ENCODE measurements around the gene CHAC1.
A peak's percentile ranks its signal among the peaks of the same experiment; 100 is the strongest.

CHAC1 gene, protein sequence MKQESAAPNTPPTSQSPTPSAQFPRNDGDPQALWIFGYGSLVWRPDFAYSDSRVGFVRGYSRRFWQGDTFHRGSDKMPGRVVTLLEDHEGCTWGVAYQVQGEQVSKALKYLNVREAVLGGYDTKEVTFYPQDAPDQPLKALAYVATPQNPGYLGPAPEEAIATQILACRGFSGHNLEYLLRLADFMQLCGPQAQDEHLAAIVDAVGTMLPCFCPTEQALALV

GRCh38 chr15:40952901-40953712 is at the start of gene CHAC1:
Gene CHAC1 (plus strand): TSS chr15:40953471. CDS start chr15:40953584, 113 bp downstream.
- peak; percentile 82 to 87 for DNase-seq (ENCODE audit: low read depth in 2 of 2)

GRCh38 chr15:40904552-40905201 is 48.6 kb upstream of the CHAC1 start:
- DNase-seq (ENCODE audit: low read depth in 2 of 2), result no peak

- peak; percentile 53 to 62 for DNase-seq (ENCODE audit: low read depth in 2 of 2)
These were observed 46.9 kb upstream of the CHAC1 start for GRCh38 chr15:40906091-40906990.

GRCh38 chr15:40906991-40907802 is 46.1 kb upstream of the CHAC1 start:
- no peak for DNase-seq (ENCODE audit: low read depth in 2 of 2)

DNA sequence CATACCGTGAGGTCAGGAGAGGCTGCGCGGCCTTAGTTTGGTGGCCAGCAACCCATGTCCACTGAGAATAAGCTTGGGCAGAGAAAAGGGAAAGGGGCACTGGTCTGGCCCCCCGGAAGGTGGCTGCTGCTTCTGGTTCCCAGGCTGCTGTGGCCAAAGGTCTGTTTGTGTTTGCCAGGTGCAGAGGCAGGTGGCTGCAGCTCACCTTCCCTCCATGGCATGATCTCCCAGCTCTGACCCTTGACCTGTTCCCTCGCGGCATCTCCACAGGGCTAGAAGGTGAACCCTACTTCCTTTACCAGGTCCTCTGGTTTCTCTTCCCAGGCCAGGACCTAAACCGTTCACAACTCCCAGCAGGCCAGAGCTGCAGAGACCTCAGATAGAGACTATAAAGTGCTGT is 45.2 kb upstream of the CHAC1 start:
- DNase-seq (ENCODE audit: low read depth in 2 of 2), result no peak

GRCh38 chr15:40909662-40910630 is 43.3 kb upstream of the CHAC1 start:
- DNase-seq (ENCODE audit: low read depth in 2 of 2), result no peak

- DNase-seq (ENCODE audit: low read depth in 2 of 2), result no peak
These were observed 42.1 kb upstream of the CHAC1 start for GRCh38 chr15:40911141-40911540.

DNA sequence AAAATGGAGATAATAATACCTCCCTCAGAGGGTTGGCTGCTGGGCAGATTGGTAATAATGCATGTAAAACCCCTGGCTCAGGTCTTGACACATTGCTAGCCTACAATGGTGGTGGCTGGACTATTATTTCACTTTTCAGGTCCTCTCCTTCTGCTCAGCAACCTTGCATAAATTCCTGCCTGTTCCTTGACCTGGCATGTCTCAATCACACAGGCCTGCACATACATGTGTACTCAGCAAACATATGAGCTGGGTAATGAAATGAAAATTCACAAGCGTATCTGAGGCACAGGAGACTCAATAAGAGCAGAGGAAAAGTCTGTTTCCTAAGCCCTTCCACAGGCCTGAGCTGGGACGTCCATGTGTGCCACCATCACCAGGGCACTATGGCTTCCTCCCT is 41.6 kb upstream of the CHAC1 start:
- no peak for DNase-seq (ENCODE audit: low read depth in 2 of 2)

- DNase-seq (ENCODE audit: low read depth in 2 of 2), result no peak
These were observed 40.8 kb upstream of the CHAC1 start for GRCh38 chr15:40912478-40912877.

DNA sequence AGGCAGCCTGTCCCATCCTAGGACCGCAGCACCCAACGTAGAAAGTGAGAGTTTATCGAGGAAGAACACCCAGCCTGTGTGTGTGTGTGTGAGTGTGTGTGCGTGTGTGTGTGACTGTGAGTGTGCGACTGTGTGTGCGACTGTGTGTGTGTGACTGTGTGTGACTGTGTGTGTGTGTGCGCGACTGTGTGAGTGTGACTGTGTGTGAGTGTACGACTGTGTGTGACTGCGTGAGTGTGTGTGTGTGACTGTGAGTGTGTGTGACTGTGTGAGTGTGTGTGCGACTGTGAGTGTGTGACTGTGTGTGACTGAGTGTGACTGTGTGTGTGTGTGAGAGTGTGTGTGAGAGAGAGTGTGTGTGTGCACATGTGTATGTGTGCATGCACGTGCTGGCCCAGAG is 39.3 kb upstream of the CHAC1 start:
- DNase-seq (ENCODE audit: low read depth in 2 of 2), result no peak

- no peak for DNase-seq (ENCODE audit: low read depth in 2 of 2)
These were observed 38.8 kb upstream of the CHAC1 start for GRCh38 chr15:40914486-40914885.

GRCh38 chr15:40915116-40915661 is 38.1 kb upstream of the CHAC1 start:
- DNase-seq (ENCODE audit: low read depth in 2 of 2), result no peak

DNA sequence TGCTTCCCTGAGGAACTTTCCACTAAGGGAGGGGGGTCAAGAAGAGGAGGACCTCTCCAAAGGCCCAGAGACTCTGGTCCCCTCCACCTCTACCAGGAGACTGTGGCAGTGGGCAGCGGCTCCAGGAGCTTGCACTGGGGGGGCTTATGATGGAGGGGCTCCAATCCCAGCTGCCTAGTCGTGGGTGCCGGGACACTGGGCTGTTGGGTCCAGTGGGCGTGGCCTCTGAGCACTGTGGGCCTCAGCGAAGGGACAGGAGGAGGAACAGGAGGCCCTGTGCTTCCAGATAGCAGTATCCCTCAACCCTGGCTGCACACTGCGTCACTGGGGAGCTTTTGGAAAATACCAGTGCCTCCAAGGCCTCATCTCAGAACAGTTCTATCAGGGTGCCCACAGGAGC is 37.6 kb upstream of the CHAC1 start:
- no peak for DNase-seq (ENCODE audit: low read depth in 2 of 2)

DNA sequence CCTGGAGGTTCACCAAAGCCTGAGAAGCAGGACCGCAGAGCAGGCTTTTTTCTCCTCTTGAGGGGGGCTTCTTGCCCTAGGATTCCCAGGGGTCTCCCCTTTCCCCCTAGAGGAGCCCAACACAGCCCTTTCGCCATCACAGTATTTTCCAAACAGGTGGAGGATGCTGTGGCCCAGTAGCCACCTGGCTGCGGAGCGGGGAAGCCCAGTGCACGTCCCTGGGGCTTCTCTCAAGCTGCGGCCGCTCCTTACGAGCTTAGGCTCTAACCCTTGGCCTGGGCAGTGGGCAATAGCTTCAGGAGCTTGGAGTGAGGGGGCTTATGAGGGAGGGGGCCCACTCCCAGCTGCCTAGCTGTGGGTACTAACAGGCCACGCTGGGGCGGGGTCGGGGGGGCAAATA is 35.7 kb upstream of the CHAC1 start:
- DNase-seq (ENCODE audit: low read depth in 2 of 2), result no peak

DNA sequence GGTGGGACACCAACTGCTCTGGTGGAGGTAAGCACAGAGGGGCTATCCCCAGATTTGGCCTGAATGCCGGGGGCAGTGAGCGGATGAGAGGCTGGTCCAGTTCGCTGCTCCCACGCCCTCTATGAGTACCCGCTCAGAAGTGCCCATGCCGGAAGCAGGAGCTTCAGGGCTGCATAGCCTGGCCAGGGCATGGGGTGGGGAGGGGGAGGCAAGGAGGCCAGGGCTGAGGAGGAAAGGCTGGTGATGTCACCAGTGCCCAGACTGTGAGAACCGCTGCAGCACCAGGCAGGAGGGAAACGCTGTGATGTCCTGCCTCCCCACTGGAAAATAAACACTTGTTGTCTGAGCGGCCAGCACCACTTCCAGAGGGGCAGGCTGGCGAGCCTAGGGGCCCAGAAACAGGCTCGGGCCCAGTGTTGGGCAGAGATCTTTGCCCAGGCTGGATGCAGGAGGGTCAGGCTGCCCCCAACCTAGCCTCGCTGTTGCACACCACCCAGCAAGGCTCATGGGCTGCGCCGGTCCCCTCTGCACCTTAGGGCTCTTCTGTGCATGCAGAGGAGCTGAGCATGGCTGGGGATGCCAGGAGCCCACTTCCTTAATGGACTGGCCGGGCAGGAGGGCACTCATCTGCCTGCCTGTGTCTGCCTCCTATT is 35.0 kb upstream of the CHAC1 start:
- no peak for DNase-seq (ENCODE audit: low read depth in 2 of 2)

GRCh38 chr15:40918799-40919392 is 34.4 kb upstream of the CHAC1 start:
- no peak for DNase-seq (ENCODE audit: low read depth in 2 of 2)

- DNase-seq (ENCODE audit: low read depth in 2 of 2), result no peak
These were observed 31.2 kb upstream of the CHAC1 start for GRCh38 chr15:40921949-40922607.

GRCh38 chr15:40922608-40923005 is 30.7 kb upstream of the CHAC1 start:
- DNase-seq (ENCODE audit: low read depth in 2 of 2), result no peak
